CD8-positive, alpha-beta memory T cell (primary cell): ENCODE measurements around the gene KIAA1586. TPM values are rescaled to one million over a fixed set of nuclear protein-coding genes. Genes with fewer than 3 reads are reported as not detected.
A peak's percentile ranks its signal among the peaks of the same experiment; 100 is the strongest.

Source experiments
- CTCF ChIA-PET: fragments of 350-600 bp; sonication (Branson Sonifier 250); formaldehyde crosslinking; loops from one replicate; lab custom pipeline; 2021; ENCODE audit warnings: antibody characterized with exemption; lab: Charles Lee
- POLR2A ChIA-PET: fragments of 350-600 bp; sonication (Branson Sonifier 250); formaldehyde crosslinking; loops from one replicate; lab custom pipeline; 2021; ENCODE audit warnings: antibody characterized with exemption; lab: Charles Lee
- DNase-seq, 5 donors: peaks; one replicate each; pipeline versions ENCODE4 v3.0.0 to v3.0.0-alpha.2; 2020 to 2022; ENCODE audit warnings: mixed read lengths in 1 of 5
- H3K27ac ChIP-seq: one replicate; pipeline ENCODE4 v1.7.0; 2013; ENCODE audit warnings: low read depth, mild to moderate bottlenecking, low read length, moderate library complexity
- H3K27me3 ChIP-seq: 2 replicates; pipeline ENCODE4 v1.7.0; 2013; ENCODE audit warnings: low read length, mild to moderate bottlenecking; ENCODE audit not compliant: insufficient read depth, poor library complexity, severe bottlenecking
- H3K36me3 ChIP-seq: 2 replicates; pipeline ENCODE4 v1.7.0; 2013; ENCODE audit warnings: mild to moderate bottlenecking, low read length, moderate library complexity; ENCODE audit not compliant: insufficient read depth
- H3K4me1 ChIP-seq: 2 replicates; pipeline ENCODE4 v1.7.0; 2013; ENCODE audit warnings: mild to moderate bottlenecking, low read length, moderate library complexity; ENCODE audit not compliant: insufficient read depth
- H3K4me3 ChIP-seq: 2 replicates; pipeline ENCODE4 v1.7.0; 2013; ENCODE audit warnings: mild to moderate bottlenecking, low read length
- H3K9me3 ChIP-seq: 2 replicates; pipeline ENCODE4 v1.7.0; 2013; ENCODE audit warnings: mild to moderate bottlenecking, low read length
- H3K27ac Mint-ChIP-seq, 8 donors: one replicate each; pipeline ENCODE4 v1.8.0; 2020 to 2021; ENCODE audit warnings: mixed read lengths in 8 of 8, mild to moderate bottlenecking in 6 of 8, inconsistent platforms in 3 of 8, moderate library complexity in 3 of 8
- H3K27me3 Mint-ChIP-seq, 2 donors: one replicate each; pipeline ENCODE4 v1.8.0; 2020 to 2021; ENCODE audit warnings: mixed read lengths in 2 of 2, mild to moderate bottlenecking in 1 of 2, moderate library complexity in 1 of 2
- H3K36me3 Mint-ChIP-seq, 3 donors: one replicate each; pipeline ENCODE4 v1.8.0; 2020 to 2021; ENCODE audit warnings: mixed read lengths in 3 of 3, inconsistent platforms in 1 of 3, mild to moderate bottlenecking in 1 of 3
- H3K4me1 Mint-ChIP-seq, 3 donors: one replicate each; pipeline ENCODE4 v1.8.0; 2020 to 2021; ENCODE audit warnings: mixed read lengths in 3 of 3, inconsistent platforms in 1 of 3, mild to moderate bottlenecking in 1 of 3
- H3K4me3 Mint-ChIP-seq, 7 donors: one replicate each; pipeline ENCODE4 v1.8.0; 2020 to 2021; ENCODE audit warnings: mixed read lengths in 7 of 7, mild to moderate bottlenecking in 6 of 7, moderate library complexity in 4 of 7, inconsistent platforms in 2 of 7
- H3K9me3 Mint-ChIP-seq, 5 donors: one replicate each; pipeline ENCODE4 v1.8.0; 2020 to 2022; ENCODE audit warnings: mixed read lengths in 5 of 5, mild to moderate bottlenecking in 3 of 5, moderate library complexity in 2 of 5, inconsistent platforms in 1 of 5
- polyA plus RNA-seq: library from polyadenylated mRNA; unstranded; fragments of 300-500 nt; fragmentation: Illumina TruSeq; gene quantifications from one replicate; pipeline ENCODE4 v1.2.3, GENCODE V29; 2021
- total RNA-seq, 2 experiments: library from RNA; stranded (reverse); gene quantifications; one replicate each; pipeline ENCODE4 v1.2.3, GENCODE V29; 2021

Gene KIAA1586
- total and polyA plus RNA-seq, 3 experiments from 2014 or later, result 8.1 to 19.0 (median 18.5) TPM

GRCh38 chr6:57013521-57013926 lies 33.0 kb upstream of the KIAA1586 start:
- Histone ChIP-seq H3K27ac (no peak overlapping the region), H3K9me3 (no peaks in the 10 kb centered on the region), H3K4me1 (no peaks in the 10 kb centered on the region), H3K27me3 (no peaks in the 10 kb centered on the region), H3K36me3 (no peaks in the 10 kb centered on the region), H3K4me3 (no peak overlapping the region)
- Mint-ChIP-seq H3K4me1 (no peaks in the 10 kb centered on the region), H3K4me3 (no peak overlapping the region), H3K27ac (no peak overlapping the region), H3K27me3 (peaks cover 3 to 29% of the 10 kb centered on the region in 2 donors), H3K36me3 (no peaks in the 10 kb centered on the region), H3K9me3 (no peaks in the 10 kb centered on the region)
- DNase-seq, result no peak
- CTCF ChIA-PET, result no interaction called here
- POLR2A ChIA-PET, result no interaction called here

GRCh38 chr6:57017069-57017468 lies 29.4 kb upstream of the KIAA1586 start:
- no peak overlapping the region for H3K4me3 Mint-ChIP-seq
- POLR2A ChIA-PET, result no interaction called here
- Histone ChIP-seq H3K27me3 (no peaks in the 10 kb centered on the region), H3K4me3 (no peak overlapping the region), H3K9me3 (no peaks in the 10 kb centered on the region), H3K27ac (no peak overlapping the region), H3K36me3 (no peaks in the 10 kb centered on the region), H3K4me1 (no peaks in the 10 kb centered on the region)
- H3K27ac Mint-ChIP-seq, result no peak overlapping the region
- H3K36me3 Mint-ChIP-seq, result no peaks in the 10 kb centered on the region
- CTCF ChIA-PET, result no interaction called here
- H3K27me3 Mint-ChIP-seq, result peaks cover 1 to 21% of the 10 kb centered on the region in 2 donors
- no peaks in the 10 kb centered on the region for H3K9me3 Mint-ChIP-seq
- no peaks in the 10 kb centered on the region for H3K4me1 Mint-ChIP-seq
- DNase-seq, result no peak

- Mint-ChIP-seq H3K36me3 (no peaks in the 10 kb centered on the region), H3K9me3 (no peaks in the 10 kb centered on the region), H3K4me3 (no peak overlapping the region), H3K27ac (peak overlapping the region in 1 of 8 donors; percentile 14), H3K4me1 (no peaks in the 10 kb centered on the region), H3K27me3 (peaks cover 1 to 15% of the 10 kb centered on the region in 2 donors)
- H3K36me3 ChIP-seq, result no peaks in the 10 kb centered on the region
- H3K27ac ChIP-seq, result no peak overlapping the region
- no peak overlapping the region for H3K4me3 ChIP-seq
- H3K9me3 ChIP-seq, result no peaks in the 10 kb centered on the region
- ChIA-PET POLR2A (no interaction called here), CTCF (no interaction called here)
- no peaks in the 10 kb centered on the region for H3K4me1 ChIP-seq
- no peaks in the 10 kb centered on the region for H3K27me3 ChIP-seq
- no peak for DNase-seq
Observed at GRCh38 chr6:57017841-57018240, 28.7 kb upstream of the KIAA1586 start.

- Mint-ChIP-seq H3K9me3 (peaks cover 3 to 8% (median 5%) of the 10 kb centered on the region in 5 donors), H3K4me3 (no peak overlapping the region), H3K36me3 (peaks cover 0 to 5% (median under 1%) of the 10 kb centered on the region in 3 donors), H3K27me3 (peaks cover 1 to 7% of the 10 kb centered on the region in 2 donors), H3K4me1 (no peaks in the 10 kb centered on the region), H3K27ac (no peak overlapping the region)
- POLR2A ChIA-PET, result no interaction called here
- DNase-seq, result no peak
- H3K27ac ChIP-seq, result no peak overlapping the region
- no peaks in the 10 kb centered on the region for H3K27me3 ChIP-seq
- CTCF ChIA-PET, result no interaction called here
- H3K9me3 ChIP-seq, result peaks cover 4% of the 10 kb centered on the region
- H3K36me3 ChIP-seq, result no peaks in the 10 kb centered on the region
- H3K4me1 ChIP-seq, result no peaks in the 10 kb centered on the region
- H3K4me3 ChIP-seq, result no peak overlapping the region
Observed at GRCh38 chr6:57019434-57019833, 27.1 kb upstream of the KIAA1586 start.

- CTCF ChIA-PET, result interaction anchor here (0.7 to 2.2 kb wide), 7 partner anchors 9 to 296 kb away, joined by 3 to 8 read pairs (median 3); partner anchors contain the start of genes KIAA1586 and PRIM2
Observed at GRCh38 chr6:57021086-57021720, 25.3 kb upstream of the KIAA1586 start.

GRCh38 chr6:57024321-57024720 lies 22.2 kb upstream of the KIAA1586 start:
- Histone ChIP-seq H3K27ac (no peak overlapping the region), H3K36me3 (no peaks in the 10 kb centered on the region), H3K4me1 (no peaks in the 10 kb centered on the region), H3K27me3 (no peaks in the 10 kb centered on the region), H3K9me3 (peaks cover 8% of the 10 kb centered on the region), H3K4me3 (no peak overlapping the region)
- DNase-seq, result no peak
- peaks cover 18 to 24% (median 20%) of the 10 kb centered on the region in 5 donors for H3K9me3 Mint-ChIP-seq
- H3K4me3 Mint-ChIP-seq, result no peak overlapping the region
- no peak overlapping the region for H3K27ac Mint-ChIP-seq
- POLR2A ChIA-PET, result no interaction called here
- peaks cover 13 to 29% of the 10 kb centered on the region in 2 donors for H3K27me3 Mint-ChIP-seq
- no peaks in the 10 kb centered on the region for H3K4me1 Mint-ChIP-seq
- peaks cover 3 to 19% (median 5%) of the 10 kb centered on the region in 3 donors for H3K36me3 Mint-ChIP-seq
- CTCF ChIA-PET, result no interaction called here

More at GRCh38 chr6:57021086-57021720, 25.3 kb upstream of the KIAA1586 start:
- H3K9me3 Mint-ChIP-seq, result peaks cover 16 to 24% (median 20%) of the 10 kb centered on the region in 5 donors
- Histone ChIP-seq H3K27me3 (no peaks in the 10 kb centered on the region), H3K27ac (no peak overlapping the region), H3K4me1 (no peaks in the 10 kb centered on the region), H3K9me3 (peaks cover 8% of the 10 kb centered on the region), H3K36me3 (no peaks in the 10 kb centered on the region), H3K4me3 (no peak overlapping the region)
- POLR2A ChIA-PET, result no interaction called here
- no peak overlapping the region for H3K27ac Mint-ChIP-seq
- peaks cover 3 to 19% (median 5%) of the 10 kb centered on the region in 3 donors for H3K36me3 Mint-ChIP-seq
- no peaks in the 10 kb centered on the region for H3K4me1 Mint-ChIP-seq
- peaks cover 5 to 18% of the 10 kb centered on the region in 2 donors for H3K27me3 Mint-ChIP-seq
- peak in 1 of 5 donors; percentile 20 for DNase-seq
- no peak overlapping the region for H3K4me3 Mint-ChIP-seq

- ChIA-PET CTCF (no interaction called here), POLR2A (no interaction called here)
- peaks cover 3 to 19% (median 5%) of the 10 kb centered on the region in 3 donors for H3K36me3 Mint-ChIP-seq
- peaks cover 8% of the 10 kb centered on the region for H3K9me3 ChIP-seq
- no peaks in the 10 kb centered on the region for H3K27me3 ChIP-seq
- no peak overlapping the region for H3K4me3 Mint-ChIP-seq
- H3K4me3 ChIP-seq, result no peak overlapping the region
- DNase-seq, result no peak
- H3K36me3 ChIP-seq, result no peaks in the 10 kb centered on the region
- no peaks in the 10 kb centered on the region for H3K4me1 ChIP-seq
- H3K27me3 Mint-ChIP-seq, result peaks cover 15 to 34% of the 10 kb centered on the region in 2 donors
- H3K4me1 Mint-ChIP-seq, result no peaks in the 10 kb centered on the region
- no peak overlapping the region for H3K27ac ChIP-seq
- no peak overlapping the region for H3K27ac Mint-ChIP-seq
- H3K9me3 Mint-ChIP-seq, result peaks cover 18 to 24% (median 20%) of the 10 kb centered on the region in 5 donors
Observed at GRCh38 chr6:57024775-57025174, 21.7 kb upstream of the KIAA1586 start.

GRCh38 chr6:57026001-57026400 lies 20.5 kb upstream of the KIAA1586 start:
- ChIA-PET CTCF (no interaction called here), POLR2A (no interaction called here)
- no peak overlapping the region for H3K27ac Mint-ChIP-seq
- Histone ChIP-seq H3K27ac (no peak overlapping the region), H3K27me3 (no peaks in the 10 kb centered on the region), H3K4me3 (no peak overlapping the region), H3K36me3 (no peaks in the 10 kb centered on the region), H3K9me3 (peaks cover 8% of the 10 kb centered on the region), H3K4me1 (no peaks in the 10 kb centered on the region)
- peaks cover 22 to 35% of the 10 kb centered on the region in 2 donors for H3K27me3 Mint-ChIP-seq
- peaks cover 3 to 19% (median 5%) of the 10 kb centered on the region in 3 donors for H3K36me3 Mint-ChIP-seq
- peaks cover 18 to 24% (median 20%) of the 10 kb centered on the region in 5 donors for H3K9me3 Mint-ChIP-seq
- no peak overlapping the region for H3K4me3 Mint-ChIP-seq
- no peaks in the 10 kb centered on the region for H3K4me1 Mint-ChIP-seq
- DNase-seq, result no peak
